Lung (tissue), 12 donors: ENCODE measurements around the gene SARS2. TPM values are rescaled to one million over a fixed set of nuclear protein-coding genes. Genes with fewer than 3 reads are reported as not detected.

Experiments used
- ATAC-seq: fragments of 200-7000 bp; cut with Tn5 transposase; one replicate; pipeline ENCODE4 v1.9.1; 2020; ENCODE audit warnings: moderate number of reproducible peaks; ENCODE audit not compliant: insufficient read depth, low FRiP score
- DNase-seq, 3 donors: peaks; one replicate each; pipeline ENCODE4 v3.0.0-alpha.2; 2013 to 2017
- H3K27ac ChIP-seq, 2 donors: one replicate each; pipeline ENCODE4 v1.5.1; 2013; ENCODE audit warnings: mild to moderate bottlenecking in 2 of 2, moderate library complexity in 2 of 2, control low read depth in 1 of 2, inconsistent platforms in 1 of 2, low read depth in 1 of 2, low read length in 1 of 2
- H3K27me3 ChIP-seq, 3 donors: one replicate each; pipeline ENCODE4 v1.5.1; 2013; ENCODE audit warnings: low read length in 2 of 3; ENCODE audit not compliant: control insufficient read depth in 3 of 3, insufficient read depth in 3 of 3
- H3K36me3 ChIP-seq, 4 donors: one replicate each; pipeline ENCODE4 v1.5.1; 2013; ENCODE audit warnings: low read length in 4 of 4, mild to moderate bottlenecking in 1 of 4, moderate library complexity in 1 of 4; ENCODE audit not compliant: control insufficient read depth in 4 of 4, insufficient read depth in 4 of 4
- H3K4me1 ChIP-seq, 5 donors: one replicate each; pipeline ENCODE4 v1.5.1; 2013; ENCODE audit warnings: low read length in 5 of 5, mild to moderate bottlenecking in 2 of 5, moderate library complexity in 1 of 5; ENCODE audit not compliant: control insufficient read depth in 5 of 5, insufficient read depth in 5 of 5
- H3K4me3 ChIP-seq: one replicate; pipeline ENCODE4 v1.5.1; 2013; ENCODE audit warnings: mild to moderate bottlenecking, control low read depth, moderate library complexity
- H3K9ac ChIP-seq, 2 donors: one replicate each; pipeline ENCODE4 v1.5.1; 2013; ENCODE audit warnings: low read length in 2 of 2, control low read depth in 1 of 2; ENCODE audit not compliant: insufficient read depth in 1 of 2
- H3K9me3 ChIP-seq, 4 donors: one replicate each; pipeline ENCODE4 v1.5.1; 2013; ENCODE audit warnings: low read length in 3 of 4, mild to moderate bottlenecking in 1 of 4, moderate library complexity in 1 of 4; ENCODE audit not compliant: control insufficient read depth in 4 of 4, insufficient read depth in 3 of 4
- WGBS, 2 donors: extraction: QIAGEN DNeasy Blood & Tissue Kit; methylation state at CpG; one replicate each; pipeline ENCODE4 v1.1.7; 2013; 5-methylcytosine and 5-hydroxymethylcytosine counted together
- polyA plus RNA-seq, 2 donors: library from polyadenylated mRNA; stranded (reverse); fragments of 200-250 nt; gene quantifications; one replicate each; pipeline ENCODE4 v1.2.1, GENCODE V29; 2013
- total RNA-seq, 2 donors: library from RNA; depleted of rRNA in 1 of 2; stranded (reverse); fragments of >200 nt in 1 of 2; gene quantifications; one replicate each; pipeline ENCODE4 v1.2.1, GENCODE V29; 2014 to 2021
- TF ChIP-seq, protein P1 (sequence below): IDR thresholded peaks from 2 replicates; pipeline ENCODE4 v1.5.1; 2012; ENCODE audit warnings: mild to moderate bottlenecking; ENCODE audit errors: control extremely low read depth, extremely low read depth
- donor health status: control.
- donor health status: control.
- donor health status: Bipolar disorder and iron deficiency.
- donor health status: healthy.
- donor health status: DM: yes; HTN: yes; CAD: no.

Gene SARS2
- total and polyA plus RNA-seq, 4 donors, result 14.3 to 34.6 (median 24.3) TPM

DNA sequence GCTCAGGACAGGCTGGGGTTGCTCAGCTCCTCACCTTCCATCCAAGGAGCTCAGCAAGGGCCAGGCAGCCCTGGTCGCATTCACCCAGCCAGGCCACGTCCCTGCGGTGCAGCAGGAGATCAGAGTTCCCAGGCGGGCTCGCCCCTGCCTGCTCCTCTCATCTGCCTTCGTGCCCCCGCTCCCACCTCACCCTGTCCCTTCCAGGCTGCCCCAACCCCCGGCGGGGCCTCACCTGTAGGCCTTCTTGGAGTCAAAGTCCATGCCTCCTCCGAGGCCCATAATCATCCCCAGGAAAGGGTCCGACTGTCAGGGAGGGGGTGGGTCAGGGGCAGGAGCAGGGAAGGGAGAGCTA is 51.2 kb downstream of the SARS2 start:
- DNase-seq, result no peak

GRCh38 chr19:38878575-38879399 is 51.8 kb downstream of the SARS2 start:
- H3K27ac ChIP-seq, result peak overlapping the region in 1 of 2 donors; percentile 79
- no peaks in the 10 kb centered on the region for H3K9me3 ChIP-seq
- H3K27me3 ChIP-seq, result no peaks in the 10 kb centered on the region
- H3K4me1 ChIP-seq, result peaks cover 0 to 11% (median 2%) of the 10 kb centered on the region in 5 donors
- H3K4me3 ChIP-seq, result no peak overlapping the region
- TF ChIP-seq, protein P1, sequence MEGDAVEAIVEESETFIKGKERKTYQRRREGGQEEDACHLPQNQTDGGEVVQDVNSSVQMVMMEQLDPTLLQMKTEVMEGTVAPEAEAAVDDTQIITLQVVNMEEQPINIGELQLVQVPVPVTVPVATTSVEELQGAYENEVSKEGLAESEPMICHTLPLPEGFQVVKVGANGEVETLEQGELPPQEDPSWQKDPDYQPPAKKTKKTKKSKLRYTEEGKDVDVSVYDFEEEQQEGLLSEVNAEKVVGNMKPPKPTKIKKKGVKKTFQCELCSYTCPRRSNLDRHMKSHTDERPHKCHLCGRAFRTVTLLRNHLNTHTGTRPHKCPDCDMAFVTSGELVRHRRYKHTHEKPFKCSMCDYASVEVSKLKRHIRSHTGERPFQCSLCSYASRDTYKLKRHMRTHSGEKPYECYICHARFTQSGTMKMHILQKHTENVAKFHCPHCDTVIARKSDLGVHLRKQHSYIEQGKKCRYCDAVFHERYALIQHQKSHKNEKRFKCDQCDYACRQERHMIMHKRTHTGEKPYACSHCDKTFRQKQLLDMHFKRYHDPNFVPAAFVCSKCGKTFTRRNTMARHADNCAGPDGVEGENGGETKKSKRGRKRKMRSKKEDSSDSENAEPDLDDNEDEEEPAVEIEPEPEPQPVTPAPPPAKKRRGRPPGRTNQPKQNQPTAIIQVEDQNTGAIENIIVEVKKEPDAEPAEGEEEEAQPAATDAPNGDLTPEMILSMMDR, result no peak
- H3K36me3 ChIP-seq, result peaks cover 0 to 21% (median 3%) of the 10 kb centered on the region in 4 donors
- ATAC-seq, result no peak
- H3K9ac ChIP-seq, result peak overlapping the region in 1 of 2 donors; percentile 5
- DNase-seq, result no peak
- WGBS, 2 donors, result 66 to 76% methylated on average over 16 of the region's 16 CpGs

More for the DNA sequence above, 51.2 kb downstream of the SARS2 start:
- Histone ChIP-seq H3K27me3 (no peaks in the 10 kb centered on the region), H3K9ac (no peak overlapping the region), H3K4me3 (no peak overlapping the region), H3K4me1 (peaks cover 0 to 11% (median 2%) of the 10 kb centered on the region in 5 donors), H3K36me3 (peaks cover 0 to 21% (median 3%) of the 10 kb centered on the region in 4 donors), H3K27ac (no peak overlapping the region), H3K9me3 (no peaks in the 10 kb centered on the region)
- TF ChIP-seq, protein P1, result no peak
- 92% methylated on average over 11 of the region's 11 CpGs for WGBS, 2 donors
- ATAC-seq, result no peak

- no peaks in the 10 kb centered on the region for H3K27me3 ChIP-seq
- ATAC-seq, result peak; percentile 58
Measured at GRCh38 chr19:38877781-38878574, 52.6 kb downstream of the SARS2 start, which contains the start of gene RINL. Gene RINL (minus strand): TSS chr19:38878275. CDS start chr19:38876742, 1,533 bp downstream.

More at GRCh38 chr19:38877781-38878574, 52.6 kb downstream of the SARS2 start, which contains the start of gene RINL:
- peak in 1 of 3 donors; percentile 28 for DNase-seq
- Histone ChIP-seq H3K9ac (peak within 1 kb of the TSS in 1 of 2 donors; percentile 5), H3K4me3 (no peak within 1 kb of the TSS), H3K36me3 (peaks cover 0 to 17% (median 2%) of the 10 kb centered on the region in 4 donors), H3K9me3 (no peaks in the 10 kb centered on the region), H3K27ac (peak within 1 kb of the TSS in 1 of 2 donors; percentile 79), H3K4me1 (peaks cover 0 to 11% (median 2%) of the 10 kb centered on the region in 5 donors)
- 7 to 22% methylated on average over 11 of the region's 11 CpGs for WGBS, 2 donors
- TF ChIP-seq, protein P1, result no peak
